Medulla oblongata (tissue), 1 donor: ENCODE measurements around the gene RC3H1.
"Not testable (repeated sequence)": the region's sequence is repeated elsewhere in the genome, so short reads cannot be mapped to it uniquely, and the experiment has no call there.

Source experiments
- DNase-seq: peaks from one replicate; pipeline ENCODE4 v3.0.0-alpha.2; 2015; ENCODE audit errors: extremely low spot score

Gene RC3H1

GRCh38 chr1:174021591-174022079, 522 bp downstream of the RC3H1 start:
- peak; percentile 53 for DNase-seq

- DNase-seq, result no peak
These were observed 3.6 kb downstream of the RC3H1 start for GRCh38 chr1:174018565-174018964.

- DNase-seq, result no peak
These were observed 4.8 kb downstream of the RC3H1 start for GRCh38 chr1:174017231-174017970.

GRCh38 chr1:174013864-174014418, 8.2 kb downstream of the RC3H1 start:
- no peak for DNase-seq

- no peak for DNase-seq
These were observed 13.2 kb downstream of the RC3H1 start for GRCh38 chr1:174008979-174009378.

GRCh38 chr1:174008269-174008668, 13.9 kb downstream of the RC3H1 start:
- no peak for DNase-seq

GRCh38 chr1:174007851-174008250, 14.3 kb downstream of the RC3H1 start:
- DNase-seq, result no peak

GRCh38 chr1:174005032-174005431, 17.1 kb downstream of the RC3H1 start:
- DNase-seq, result peak; percentile 32

GRCh38 chr1:174003867-174004266, 18.3 kb downstream of the RC3H1 start:
- no peak for DNase-seq

- no peak for DNase-seq
These were observed 20.6 kb downstream of the RC3H1 start for GRCh38 chr1:174001573-174001972.

- DNase-seq, result no peak
These were observed 21.8 kb downstream of the RC3H1 start for GRCh38 chr1:174000371-174000770.

- no peak for DNase-seq
These were observed 24.4 kb downstream of the RC3H1 start for GRCh38 chr1:173997791-173998190.

GRCh38 chr1:173996995-173997394, 25.2 kb downstream of the RC3H1 start:
- no peak for DNase-seq

- no peak for DNase-seq
These were observed 26.7 kb downstream of the RC3H1 start for GRCh38 chr1:173995475-173995874.

- DNase-seq, result not testable (repeated sequence)
These were observed 28.2 kb downstream of the RC3H1 start for GRCh38 chr1:173993948-173994347.

GRCh38 chr1:173988068-173988467, 34.1 kb downstream of the RC3H1 start:
- DNase-seq, result no peak

- no peak for DNase-seq
These were observed 35.2 kb downstream of the RC3H1 start for GRCh38 chr1:173986951-173987350.

GRCh38 chr1:173970252-173970651, 51.9 kb downstream of the RC3H1 start:
- DNase-seq, result no peak

GRCh38 chr1:173965896-173966295, 56.3 kb downstream of the RC3H1 start:
- DNase-seq, result not testable (repeated sequence)

GRCh38 chr1:173963477-173963876, 58.7 kb downstream of the RC3H1 start:
- no peak for DNase-seq

GRCh38 chr1:173960625-173961024, 61.5 kb downstream of the RC3H1 start:
- DNase-seq, result no peak

GRCh38 chr1:173954179-173954578, 68.0 kb downstream of the RC3H1 start:
- no peak for DNase-seq

GRCh38 chr1:173948594-173948993, 73.6 kb downstream of the RC3H1 start:
- DNase-seq, result no peak
